ENCODE data around the gene PRDM5.

DNA sequence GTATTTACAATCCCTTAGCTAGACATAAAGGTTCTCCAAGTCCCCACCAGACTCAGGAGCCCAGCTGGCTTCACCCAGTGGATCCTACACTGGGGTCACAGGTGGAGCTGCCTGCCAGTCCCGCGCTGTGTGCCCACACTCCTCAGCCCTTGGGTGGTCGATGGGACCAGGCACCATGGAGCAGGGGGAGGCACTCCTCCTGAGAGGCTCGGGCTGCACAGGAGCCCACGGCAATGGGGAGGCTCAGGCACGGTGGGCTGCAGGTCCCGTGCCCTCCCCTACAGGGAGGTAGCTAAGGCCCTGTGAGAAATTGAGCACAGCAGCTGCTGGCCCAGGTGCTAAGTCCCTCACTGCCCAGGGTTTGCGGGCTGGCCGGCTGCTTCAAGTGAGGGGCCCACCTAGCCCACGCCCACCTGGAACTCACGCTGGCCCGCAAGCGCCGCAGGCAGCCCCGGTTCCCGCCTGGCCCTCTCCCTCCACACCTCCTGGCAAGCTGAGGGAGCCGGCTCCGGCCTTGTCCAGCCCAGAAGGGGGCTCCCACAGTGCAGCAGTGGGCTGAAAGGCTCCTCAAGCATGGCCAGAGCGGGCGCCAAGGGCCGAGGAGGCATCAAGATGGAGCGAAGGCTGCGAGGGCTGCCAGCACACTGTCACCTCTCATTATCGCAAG is 113.9 kb downstream of the PRDM5 start:
- TF ChIP-seq, protein P1, sequence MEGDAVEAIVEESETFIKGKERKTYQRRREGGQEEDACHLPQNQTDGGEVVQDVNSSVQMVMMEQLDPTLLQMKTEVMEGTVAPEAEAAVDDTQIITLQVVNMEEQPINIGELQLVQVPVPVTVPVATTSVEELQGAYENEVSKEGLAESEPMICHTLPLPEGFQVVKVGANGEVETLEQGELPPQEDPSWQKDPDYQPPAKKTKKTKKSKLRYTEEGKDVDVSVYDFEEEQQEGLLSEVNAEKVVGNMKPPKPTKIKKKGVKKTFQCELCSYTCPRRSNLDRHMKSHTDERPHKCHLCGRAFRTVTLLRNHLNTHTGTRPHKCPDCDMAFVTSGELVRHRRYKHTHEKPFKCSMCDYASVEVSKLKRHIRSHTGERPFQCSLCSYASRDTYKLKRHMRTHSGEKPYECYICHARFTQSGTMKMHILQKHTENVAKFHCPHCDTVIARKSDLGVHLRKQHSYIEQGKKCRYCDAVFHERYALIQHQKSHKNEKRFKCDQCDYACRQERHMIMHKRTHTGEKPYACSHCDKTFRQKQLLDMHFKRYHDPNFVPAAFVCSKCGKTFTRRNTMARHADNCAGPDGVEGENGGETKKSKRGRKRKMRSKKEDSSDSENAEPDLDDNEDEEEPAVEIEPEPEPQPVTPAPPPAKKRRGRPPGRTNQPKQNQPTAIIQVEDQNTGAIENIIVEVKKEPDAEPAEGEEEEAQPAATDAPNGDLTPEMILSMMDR (conservative IDR thresholded peaks at IDR 0.05; ENCODE audit: low read depth, low read length), result no peak
- TF ChIP-seq EZH2 (IDR thresholded peaks at IDR 0.05; ENCODE audit: borderline replicate concordance, low read depth, low read length, poor library complexity, severe bottlenecking), result no peak

All from A673 (cell line).